ENCODE measurements around the gene SVIL. TPM values are rescaled to one million over a fixed set of nuclear protein-coding genes. Genes with fewer than 3 reads are reported as not detected.

The SVIL gene
- total RNA-seq, 1 experiment from 2014 or later, result 15.3 TPM

GRCh38 chr10:29635711-29636144, 957 bp upstream of the SVIL start:
- Histone ChIP-seq H4K20me1 (ENCODE audit: control insufficient read depth, insufficient read depth, insufficient read length) (no peaks in the 10 kb centered on the region), H2BK12ac (ENCODE audit: insufficient read length, low read depth, low read length) (no peak overlapping the region), H3K27me3 (ENCODE audit: insufficient read depth, low read length) (no peaks in the 10 kb centered on the region), H2BK5ac (ENCODE audit: insufficient read length, low read length) (no peak overlapping the region), H3T11ph (ENCODE audit: low read length) (no peak overlapping the region), H3K79me1 (ENCODE audit: insufficient read depth, low read depth, low read length, poor library complexity, severe bottlenecking) (no peaks in the 10 kb centered on the region), H3K9me3 (ENCODE audit: control insufficient read depth, low read depth, low read length) (no peaks in the 10 kb centered on the region), H3K23me2 (ENCODE audit: insufficient read length, low read depth, low read length, poor library complexity, severe bottlenecking) (no peaks in the 10 kb centered on the region), H2AK5ac (ENCODE audit: insufficient read length, low read length) (no peak overlapping the region), H4K5ac (ENCODE audit: insufficient read length, low read depth, low read length) (no peak overlapping the region), H3K18ac (ENCODE audit: insufficient read length, low read depth, low read length) (no peak overlapping the region), H4K8ac (replicated peaks; ENCODE audit: insufficient read length, low read depth, low read length) (no peak overlapping the region), H3K79me2 (ENCODE audit: insufficient read depth, low read length) (no peaks in the 10 kb centered on the region), H3K56ac (ENCODE audit: insufficient read length, low read depth, low read length) (no peak overlapping the region), H3K23ac (ENCODE audit: insufficient read length, low read depth, low read length) (no peak overlapping the region), H3K27ac (ENCODE audit: insufficient read length, low read depth, low read length) (no peak overlapping the region), H3K4me1 (ENCODE audit: insufficient read depth, low read length) (peaks cover 7% of the 10 kb centered on the region; the same call in 1 of the 2 replicates), H3K4me2 (ENCODE audit: insufficient read depth, insufficient read length, low read length) (no peak overlapping the region), H3K9ac (ENCODE audit: extremely low read depth, insufficient read length, low read length) (no peak overlapping the region), H2BK20ac (ENCODE audit: low read depth, low read length, poor library complexity, severe bottlenecking) (no peak overlapping the region), H3K4ac (ENCODE audit: low read depth, low read length) (no peak overlapping the region), H4K91ac (ENCODE audit: insufficient read length, low read depth, low read length) (no peak overlapping the region), H2BK120ac (ENCODE audit: low read depth, low read length, poor library complexity, severe bottlenecking) (no peak overlapping the region), H2AFZ (ENCODE audit: low read length) (no peak overlapping the region), H3K14ac (ENCODE audit: insufficient read depth, low read length) (peak overlapping the region; percentile 12; the same call in 1 of the 2 replicates), H2BK15ac (ENCODE audit: low read depth, low read length) (no peak overlapping the region)
- no CpG with 5 or more reads among the region's 4 CpGs for whole genome bisulfite sequencing (ENCODE audit: extremely low coverage, insufficient read length, low lambda C conversion rate)
- TF ChIP-seq CTCF (conservative IDR thresholded peaks at IDR 0.05), result no peak
- H3K27me3 Mint-ChIP-seq (ENCODE audit: low read depth), result no peaks in the 10 kb centered on the region
- peak overlapping the region; percentile 82 to 89 (median 86); a peak in 5 of 7 replicates for H3K27ac Mint-ChIP-seq
- DNase-seq, result peak; percentile 59
- peaks cover 2 to 4% of the 10 kb centered on the region in 2 experiments; a peak in 4 of 5 replicates for H3K9me3 Mint-ChIP-seq
- peak overlapping the region in 1 of 2 experiments; percentile 18; a peak in 3 of 5 replicates for H3K4me3 Mint-ChIP-seq
- H3K36me3 Mint-ChIP-seq (ENCODE audit: insufficient read depth in 1 of 3, low read depth in 3 of 3), result peaks cover 5 to 10% (median 6%) of the 10 kb centered on the region in 3 experiments; a peak in 6 of 7 replicates
- peaks cover 35 to 36% of the 10 kb centered on the region in 2 experiments for H3K4me1 Mint-ChIP-seq
